NCI-H1092 treated with DMSO at 0.1 percent for 48 hours (cell line): ENCODE results near the gene PBX3.

Source experiments
- DNase-seq: peaks from one replicate; lab custom pipeline; 2025; lab: John Stamatoyannopoulos, UW

Gene PBX3

DNA sequence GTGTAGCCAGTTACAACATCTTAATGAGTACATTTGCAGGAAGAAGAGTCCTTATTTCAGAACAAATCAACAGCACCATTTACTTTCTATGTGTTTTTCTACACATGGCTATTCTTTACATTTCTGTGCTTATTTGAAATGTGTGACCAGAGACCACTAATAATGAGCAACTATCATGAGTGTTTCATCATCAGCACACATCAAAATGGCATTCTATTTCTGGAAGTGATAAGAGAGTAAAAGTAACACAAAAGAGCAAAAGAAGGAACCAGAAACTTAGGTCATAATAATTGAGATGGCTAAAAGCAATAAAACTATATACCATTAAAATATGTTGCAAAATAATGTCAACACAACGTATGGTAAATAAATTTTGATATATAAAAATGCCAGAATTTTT, 159.7 kb downstream of the PBX3 start:
- no peak for DNase-seq

DNA sequence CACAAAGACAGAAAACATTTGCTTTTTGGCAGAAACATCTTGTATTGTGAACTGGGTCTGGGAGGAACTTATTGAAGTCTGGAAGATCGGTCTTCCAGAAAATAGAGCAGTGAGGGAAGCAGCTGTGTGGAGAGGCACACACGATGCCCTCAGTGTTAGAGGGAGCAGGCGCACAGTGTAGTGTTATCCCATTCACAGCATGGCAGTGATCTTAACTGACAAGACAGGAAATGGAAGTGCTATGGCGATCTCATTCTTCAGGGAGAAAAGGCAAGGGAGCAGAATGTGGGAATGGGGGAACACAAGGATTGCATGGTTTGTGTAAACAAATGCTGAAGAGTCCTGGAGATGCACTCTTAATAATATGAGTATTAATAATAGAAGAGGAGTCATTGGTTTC, 161.0 kb downstream of the PBX3 start:
- DNase-seq: no peak

- DNase-seq: no peak
Observed at GRCh38 chr9:125908966-125909365, 161.8 kb downstream of the PBX3 start.

GRCh38 chr9:125909459-125909858, 162.3 kb downstream of the PBX3 start:
- no peak for DNase-seq

DNA sequence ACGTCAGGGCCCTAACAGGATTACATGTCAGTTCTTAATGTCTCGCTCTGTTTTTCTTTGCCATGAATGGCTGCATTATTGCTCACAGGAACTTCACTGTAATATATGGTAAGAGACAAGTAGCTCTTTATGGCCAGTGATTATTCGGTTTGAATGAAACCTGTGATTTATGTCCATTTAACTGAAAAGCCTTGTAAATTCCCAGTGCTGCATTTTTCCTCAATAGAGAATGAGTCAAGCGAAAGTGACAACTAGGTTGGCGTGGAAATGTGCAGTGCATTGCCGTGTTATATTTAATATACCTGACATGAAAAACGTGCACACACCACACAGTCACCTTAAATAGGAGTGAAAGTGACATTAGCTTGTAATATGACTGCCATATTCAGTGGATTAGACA, 163.1 kb downstream of the PBX3 start:
- DNase-seq: no peak

DNA sequence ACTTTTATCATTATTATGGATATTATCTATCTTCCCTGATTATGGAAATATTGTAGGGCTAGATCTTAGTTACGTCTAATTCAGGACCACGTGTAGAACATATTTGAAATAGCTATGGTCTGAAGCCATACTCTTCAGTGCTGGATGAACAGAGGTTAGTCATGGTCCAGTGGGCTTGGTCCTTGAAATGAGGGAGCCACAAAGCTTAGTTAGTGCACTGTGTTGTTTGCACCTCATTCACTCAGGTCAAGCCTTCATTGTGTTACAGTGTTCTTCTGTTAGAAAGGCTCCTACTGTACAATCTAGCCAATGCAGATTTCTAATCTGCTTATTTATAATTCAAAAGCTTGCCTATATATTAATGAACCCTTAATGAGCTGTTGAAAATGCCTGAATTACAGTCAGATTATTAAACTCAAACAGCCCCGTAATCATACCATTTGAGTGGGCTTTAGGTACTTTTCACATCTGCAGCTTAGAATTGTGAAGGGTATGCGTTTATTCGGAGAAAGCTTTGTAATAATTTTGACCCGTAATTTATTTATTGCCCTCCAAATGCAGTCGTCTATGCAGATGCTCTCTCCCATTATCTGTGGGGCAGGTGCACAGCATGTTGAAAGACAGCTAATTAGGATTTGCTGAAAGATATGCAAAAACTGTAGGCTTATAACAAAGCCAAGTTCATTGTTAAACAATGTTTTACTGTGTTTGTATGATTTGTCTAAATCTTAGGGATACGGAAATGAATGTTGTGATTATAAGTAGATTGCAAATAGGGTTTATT, 164.9 kb downstream of the PBX3 start:
- no peak for DNase-seq

DNA sequence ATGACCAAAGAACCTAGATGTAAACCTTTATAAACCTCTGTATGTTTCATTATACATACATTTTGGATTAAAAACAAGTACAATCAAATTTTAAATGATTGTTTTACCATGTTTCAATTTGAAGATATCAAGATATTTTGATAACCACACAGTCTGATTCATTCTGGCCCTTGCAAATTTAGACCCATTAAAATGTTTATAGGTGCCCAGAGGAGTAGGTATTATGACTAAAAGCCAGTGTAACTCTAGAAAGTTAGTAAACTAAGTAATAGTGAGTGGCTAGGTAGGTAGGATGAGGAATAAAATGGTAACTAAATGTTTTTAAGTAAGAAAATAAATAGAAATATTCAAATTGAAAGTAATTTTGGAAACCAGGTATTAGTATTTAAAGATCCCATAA, 165.5 kb downstream of the PBX3 start:
- no peak for DNase-seq

GRCh38 chr9:125913551-125913950, 166.4 kb downstream of the PBX3 start:
- no peak for DNase-seq

DNA sequence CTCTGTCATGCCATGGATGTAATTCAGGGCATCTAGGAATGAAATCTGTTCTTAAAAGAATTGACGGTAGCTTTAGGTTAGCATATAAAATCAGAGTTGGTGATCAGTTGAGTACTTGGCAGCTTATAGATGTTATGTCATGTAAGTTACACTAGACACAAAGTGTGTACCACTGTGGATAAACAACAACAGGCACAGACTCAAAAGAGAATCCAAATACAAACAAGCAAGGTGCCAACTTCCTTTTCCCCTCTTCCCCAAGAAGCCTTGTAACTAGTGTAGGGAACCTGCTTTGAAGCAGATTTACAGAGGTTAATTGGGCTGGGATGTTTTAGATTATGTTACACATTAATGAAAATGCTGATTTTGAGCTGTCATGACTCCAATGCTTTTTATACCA, 167.2 kb downstream of the PBX3 start:
- DNase-seq: no peak

DNA sequence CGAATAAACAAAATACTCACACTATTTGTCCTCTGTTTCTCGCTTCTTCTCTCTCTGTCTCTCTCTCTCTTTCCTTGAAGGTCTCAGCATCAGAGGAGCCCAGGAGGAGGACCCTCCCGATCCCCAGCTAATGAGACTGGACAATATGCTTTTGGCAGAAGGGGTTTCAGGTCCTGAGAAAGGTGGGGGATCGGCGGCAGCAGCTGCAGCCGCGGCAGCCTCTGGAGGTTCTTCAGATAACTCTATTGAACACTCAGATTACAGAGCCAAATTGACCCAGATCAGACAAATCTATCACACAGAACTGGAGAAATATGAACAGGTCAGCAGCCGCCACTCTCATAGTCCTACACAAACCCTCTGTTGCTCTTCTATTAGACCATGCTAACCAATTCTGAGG, 168.4 kb downstream of the PBX3 start:
- no peak for DNase-seq

- no peak for DNase-seq
Observed at GRCh38 chr9:125919565-125919964, 172.4 kb downstream of the PBX3 start.

- DNase-seq: no peak
Observed at GRCh38 chr9:125920402-125920801, 173.2 kb downstream of the PBX3 start.

GRCh38 chr9:125922854-125923253, 175.7 kb downstream of the PBX3 start:
- no peak for DNase-seq

- DNase-seq: no peak
Observed at GRCh38 chr9:125924351-125924750, 177.2 kb downstream of the PBX3 start.

GRCh38 chr9:125926936-125927335, 179.8 kb downstream of the PBX3 start:
- DNase-seq: no peak

DNA sequence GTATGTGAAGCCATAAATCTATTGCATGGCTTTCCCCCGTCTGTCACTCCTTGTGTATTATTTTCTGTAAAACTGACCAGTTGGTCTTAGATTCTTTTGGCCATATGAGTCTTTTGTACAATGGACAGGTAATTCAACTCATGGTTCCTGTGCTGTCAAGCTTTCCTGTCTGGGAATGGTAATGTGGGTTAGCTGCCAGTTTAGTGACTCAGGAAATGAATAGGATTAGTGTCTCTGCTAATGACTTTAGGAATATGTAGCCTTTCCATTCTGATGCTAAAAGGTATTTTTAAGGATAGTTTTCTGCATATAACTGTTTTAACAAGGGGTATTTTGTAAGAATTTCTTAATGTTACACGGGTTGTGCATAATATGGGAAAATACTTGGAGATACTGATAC, 182.7 kb downstream of the PBX3 start:
- no peak for DNase-seq

- no peak for DNase-seq
Observed at GRCh38 chr9:125931211-125931610, 184.0 kb downstream of the PBX3 start.

GRCh38 chr9:125932012-125932411, 184.8 kb downstream of the PBX3 start:
- no peak for DNase-seq

DNA sequence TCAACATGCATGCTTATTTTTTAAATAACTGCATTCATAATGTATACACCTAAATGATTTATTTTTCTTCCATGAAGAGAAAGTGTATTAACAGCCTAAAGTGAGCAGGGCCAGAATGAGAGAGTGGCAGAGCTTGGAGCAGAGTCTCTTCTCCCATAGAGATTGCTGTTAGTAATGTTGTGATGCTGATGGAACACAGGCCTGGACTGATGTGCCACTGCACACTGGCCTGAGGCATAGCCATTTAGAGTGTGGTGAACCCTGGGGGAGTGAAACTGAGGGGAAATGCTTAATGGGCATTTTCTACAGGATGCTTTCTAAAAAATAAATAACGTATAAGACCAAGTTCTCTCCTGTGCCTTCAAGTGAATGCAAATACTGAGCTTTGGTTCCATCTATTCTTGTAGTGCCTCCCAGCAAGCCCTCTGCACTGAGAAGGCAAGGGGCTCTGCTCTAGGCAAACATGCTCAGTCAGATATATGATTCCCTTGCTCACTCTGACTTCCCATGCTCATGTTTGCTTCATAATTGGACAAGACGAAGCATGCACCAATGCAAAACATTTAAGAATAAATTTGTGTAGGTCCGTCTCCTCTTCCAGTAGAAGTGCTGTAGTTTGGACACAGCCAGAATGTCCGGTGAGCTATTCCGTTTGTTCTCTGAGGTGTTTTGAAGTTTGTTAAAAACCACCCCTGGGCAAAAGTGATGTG, 185.7 kb downstream of the PBX3 start:
- no peak for DNase-seq

DNA sequence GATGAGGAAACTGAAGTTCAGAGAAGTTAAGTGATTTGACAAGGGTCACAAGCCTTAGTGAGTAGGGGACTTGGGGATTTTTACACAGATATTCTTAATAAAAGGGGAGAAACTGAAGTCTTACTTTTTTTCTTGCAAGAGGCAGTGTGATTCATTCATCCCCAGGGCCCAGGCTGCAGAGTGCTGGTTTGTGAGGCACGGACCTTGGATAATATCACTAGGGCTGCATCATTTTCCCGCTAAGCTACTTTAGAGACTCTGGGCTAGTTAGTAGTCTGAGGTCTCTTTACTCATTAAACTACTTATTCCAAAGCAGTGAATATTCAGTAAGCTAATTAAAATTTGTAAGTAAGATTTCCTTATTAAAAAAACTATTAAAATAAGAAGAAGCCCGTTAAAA, 195.0 kb downstream of the PBX3 start:
- no peak for DNase-seq

GRCh38 chr9:125943831-125944230, 196.7 kb downstream of the PBX3 start:
- no peak for DNase-seq

- DNase-seq: no peak
Observed at GRCh38 chr9:125946397-125946796, 199.2 kb downstream of the PBX3 start.

- DNase-seq: no peak
Observed at GRCh38 chr9:125948887-125949596, 201.9 kb downstream of the PBX3 start.
